Immature natural killer cell (primary cell): Measurements from ENCODE around the gene LACC1. TPM values are rescaled to one million over a fixed set of nuclear protein-coding genes. Genes with fewer than 3 reads are reported as not detected.
A peak's percentile ranks its signal among the peaks of the same experiment; 100 is the strongest.

Experiments used
- DNase-seq, 3 donors: peaks; one replicate each; pipeline ENCODE4 v3.0.0; 2022; ENCODE audit warnings: mixed read lengths in 1 of 3
- H3K27ac Mint-ChIP-seq, 6 donors: one replicate each; pipeline ENCODE4 v1.8.0; 2020; ENCODE audit warnings: mixed read lengths in 6 of 6, mild to moderate bottlenecking in 5 of 6, inconsistent platforms in 4 of 6, moderate library complexity in 3 of 6
- H3K27me3 Mint-ChIP-seq, 3 donors: one replicate each; pipeline ENCODE4 v1.8.0; 2020 to 2021; ENCODE audit warnings: low read depth in 3 of 3, mild to moderate bottlenecking in 3 of 3, mixed read lengths in 3 of 3, moderate library complexity in 3 of 3, inconsistent platforms in 1 of 3
- H3K36me3 Mint-ChIP-seq, 3 donors: one replicate each; pipeline ENCODE4 v1.8.0; 2020; ENCODE audit warnings: mixed read lengths in 3 of 3, inconsistent platforms in 2 of 3, mild to moderate bottlenecking in 2 of 3
- H3K4me1 Mint-ChIP-seq, 2 donors: one replicate each; pipeline ENCODE4 v1.8.0; 2020; ENCODE audit warnings: inconsistent platforms in 2 of 2, mild to moderate bottlenecking in 2 of 2, mixed read lengths in 2 of 2, moderate library complexity in 1 of 2
- H3K4me3 Mint-ChIP-seq, 5 donors: one replicate each; pipeline ENCODE4 v1.8.0; 2020; ENCODE audit warnings: mild to moderate bottlenecking in 5 of 5, mixed read lengths in 5 of 5, inconsistent platforms in 3 of 5, moderate library complexity in 3 of 5
- H3K9me3 Mint-ChIP-seq, 6 donors: one replicate each; pipeline ENCODE4 v1.8.0; 2020; ENCODE audit warnings: mild to moderate bottlenecking in 6 of 6, mixed read lengths in 6 of 6, inconsistent platforms in 4 of 6, moderate library complexity in 3 of 6
- polyA plus RNA-seq, 3 donors: library from polyadenylated mRNA; unstranded; fragments of 300-500 nt; fragmentation: Illumina TruSeq; gene quantifications; one replicate each; pipeline ENCODE4 v1.2.3, GENCODE V29; 2021

LACC1 gene
- polyA plus RNA-seq, 3 donors from 2014 or later, result 0.41 to 1.1 TPM; not detected in 1

DNA sequence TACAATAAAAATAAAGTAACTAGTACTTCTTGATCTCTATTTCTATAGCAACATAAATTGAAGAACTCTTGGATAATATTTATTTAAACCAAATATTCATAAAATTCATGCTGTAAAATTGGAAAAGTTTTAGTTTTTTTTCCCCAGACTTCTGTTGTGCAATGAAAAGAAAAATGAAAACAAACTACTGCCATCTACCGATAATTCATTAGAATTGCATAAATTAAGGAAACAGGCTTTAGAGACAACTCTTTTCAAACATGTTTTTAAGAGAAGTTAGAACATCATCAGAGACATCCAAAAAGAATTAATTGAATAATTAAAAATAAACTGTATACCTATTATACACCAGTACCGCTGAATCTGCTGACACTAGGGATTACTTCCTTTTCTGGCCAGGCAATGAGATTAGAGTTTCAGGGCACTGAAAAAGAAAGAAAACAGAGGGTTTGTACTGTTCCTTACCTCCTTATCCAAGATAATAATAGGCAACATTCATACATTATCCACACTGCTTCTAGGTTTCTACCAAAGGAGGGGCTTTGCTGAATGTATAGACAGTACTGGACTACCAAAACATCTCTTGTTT lies 5.1 kb upstream of the LACC1 start:
- peaks cover 8 to 15% of the 10 kb centered on the region in 2 donors for H3K4me1 Mint-ChIP-seq
- H3K27ac Mint-ChIP-seq, result no peak overlapping the region
- no peak overlapping the region for H3K4me3 Mint-ChIP-seq
- no peaks in the 10 kb centered on the region for H3K36me3 Mint-ChIP-seq
- H3K27me3 Mint-ChIP-seq, result peaks cover 0 to 10% (median 0%) of the 10 kb centered on the region in 3 donors
- no peaks in the 10 kb centered on the region for H3K9me3 Mint-ChIP-seq
- peak; percentile 22 to 31 (median 23) for DNase-seq

DNA sequence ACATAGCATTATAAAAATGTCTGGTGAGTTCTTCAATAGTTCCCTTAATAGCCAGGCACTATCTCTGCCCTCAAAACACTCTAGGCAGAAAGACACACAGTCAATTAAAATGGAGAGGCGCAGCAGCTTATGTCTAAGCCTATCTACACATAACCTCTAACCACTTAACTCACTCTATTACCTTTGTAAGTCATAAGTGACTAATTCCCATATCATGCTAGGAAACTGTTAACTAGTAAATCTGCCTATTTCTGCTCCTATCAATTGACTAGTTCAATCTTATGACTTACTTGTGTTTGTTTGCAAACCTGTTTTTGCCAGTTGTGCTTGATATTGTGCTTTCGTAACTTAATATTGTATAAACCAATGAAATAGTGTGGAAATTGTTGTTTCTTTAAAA lies 3.3 kb upstream of the LACC1 start:
- peaks cover 18 to 25% of the 10 kb centered on the region in 2 donors for H3K4me1 Mint-ChIP-seq
- peaks cover 0 to 13% (median 2%) of the 10 kb centered on the region in 3 donors for H3K27me3 Mint-ChIP-seq
- H3K27ac Mint-ChIP-seq, result no peak overlapping the region
- H3K9me3 Mint-ChIP-seq, result no peaks in the 10 kb centered on the region
- H3K4me3 Mint-ChIP-seq, result no peak overlapping the region
- H3K36me3 Mint-ChIP-seq, result no peaks in the 10 kb centered on the region
- DNase-seq, result no peak

DNA sequence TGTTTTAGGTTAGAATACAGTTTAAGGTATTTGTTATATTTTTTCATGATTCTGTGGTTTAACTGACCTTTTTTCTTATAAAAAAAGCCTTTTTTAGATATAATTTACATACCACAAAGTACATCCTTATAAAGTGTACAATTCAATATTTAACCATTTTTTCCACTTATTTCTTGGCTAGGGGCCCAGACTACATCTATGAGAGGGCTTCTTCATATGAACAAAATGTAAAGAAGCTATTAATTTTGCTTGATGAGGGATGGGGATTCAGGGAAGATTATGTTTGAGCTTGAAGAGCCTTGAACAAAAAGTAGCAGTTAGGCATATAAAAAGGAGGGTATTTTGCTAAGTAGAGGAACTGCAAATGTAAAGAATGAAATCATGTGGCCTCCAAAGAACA lies 2.4 kb upstream of the LACC1 start:
- H3K27me3 Mint-ChIP-seq, result peaks cover 0 to 13% (median 2%) of the 10 kb centered on the region in 3 donors
- H3K4me1 Mint-ChIP-seq, result peaks cover 18 to 25% of the 10 kb centered on the region in 2 donors
- DNase-seq, result no peak
- H3K9me3 Mint-ChIP-seq, result no peaks in the 10 kb centered on the region
- H3K27ac Mint-ChIP-seq, result peak overlapping the region in 5 of 6 donors; percentile 52 to 91 (median 80)
- H3K36me3 Mint-ChIP-seq, result no peaks in the 10 kb centered on the region
- peak overlapping the region in 3 of 5 donors; percentile 23 to 93 (median 61) for H3K4me3 Mint-ChIP-seq

DNA sequence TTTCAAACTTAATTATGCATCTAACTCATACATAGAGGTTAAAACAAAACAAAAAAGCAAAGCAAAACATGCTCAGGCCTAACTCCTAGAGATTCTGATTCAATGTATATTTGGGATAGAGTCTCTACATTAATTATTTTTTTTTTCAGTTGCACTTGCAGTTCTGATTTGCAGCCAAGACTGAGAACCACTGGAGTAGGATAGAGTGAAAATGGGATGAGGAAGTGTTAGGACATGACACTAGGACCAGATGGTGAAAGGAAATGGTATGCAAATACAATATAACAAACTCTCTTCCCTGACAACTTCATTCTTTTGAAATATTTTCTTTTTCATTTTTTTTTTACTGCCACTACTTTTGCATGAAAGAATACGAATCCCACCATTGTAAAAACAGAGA lies 1.9 kb upstream of the LACC1 start:
- Mint-ChIP-seq H3K27me3 (peaks cover 0 to 13% (median 2%) of the 10 kb centered on the region in 3 donors), H3K36me3 (no peaks in the 10 kb centered on the region), H3K27ac (peak overlapping the region in 5 of 6 donors; percentile 45 to 91 (median 80)), H3K4me3 (peak overlapping the region; percentile 23 to 93 (median 42)), H3K4me1 (peaks cover 18 to 25% of the 10 kb centered on the region in 2 donors), H3K9me3 (no peaks in the 10 kb centered on the region)
- no peak for DNase-seq

DNA sequence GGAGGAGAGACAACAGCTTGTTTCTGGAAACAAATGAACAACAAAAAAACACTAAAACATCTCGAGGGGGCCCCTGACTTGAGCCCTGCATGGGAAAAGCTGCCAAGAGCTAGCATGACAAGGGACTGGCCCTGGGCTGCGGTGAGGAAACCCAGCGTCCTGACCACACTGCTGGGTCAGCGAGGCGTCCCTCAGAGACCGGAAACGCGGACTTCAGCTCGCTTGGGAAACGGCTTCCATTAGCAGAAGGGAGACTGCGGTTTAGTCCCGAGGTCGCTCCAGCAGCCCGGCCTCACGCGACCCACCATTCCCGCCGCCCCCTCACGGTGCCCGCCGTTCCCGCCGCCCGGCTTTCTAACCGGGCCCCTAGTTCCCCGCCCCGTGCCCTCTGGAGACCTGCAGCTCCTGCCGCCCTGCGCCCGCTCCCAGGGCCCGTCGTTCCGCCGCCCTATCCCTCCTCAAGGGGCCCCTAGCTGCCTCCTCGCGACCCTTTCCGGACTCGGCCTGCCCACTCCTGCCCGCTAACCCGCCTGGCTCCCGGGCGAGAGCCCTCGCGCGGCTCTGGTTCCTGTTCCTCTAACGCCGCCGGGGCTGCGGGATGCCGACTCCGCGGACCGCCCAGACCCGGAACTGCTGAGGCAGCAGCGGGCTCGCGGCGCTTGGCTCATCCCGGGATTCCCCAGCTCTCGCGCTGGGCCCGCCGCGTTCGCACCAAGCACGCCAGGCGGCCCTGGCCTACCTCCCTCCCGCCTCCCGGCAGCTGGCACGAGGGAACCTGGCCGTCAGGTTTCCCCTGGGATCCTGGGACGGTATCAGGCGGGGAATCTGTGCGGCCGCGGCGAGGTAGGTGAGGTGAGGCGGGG lies 581 bp upstream of the LACC1 start, which contains the start of gene CCDC122:
TSS of gene CCDC122 (minus strand) at position 849 of the 863 bp plus-strand sequence. CDS start 10,364 bp downstream, outside the sequence.
- H3K36me3 Mint-ChIP-seq, result no peaks in the 10 kb centered on the region

DNA sequence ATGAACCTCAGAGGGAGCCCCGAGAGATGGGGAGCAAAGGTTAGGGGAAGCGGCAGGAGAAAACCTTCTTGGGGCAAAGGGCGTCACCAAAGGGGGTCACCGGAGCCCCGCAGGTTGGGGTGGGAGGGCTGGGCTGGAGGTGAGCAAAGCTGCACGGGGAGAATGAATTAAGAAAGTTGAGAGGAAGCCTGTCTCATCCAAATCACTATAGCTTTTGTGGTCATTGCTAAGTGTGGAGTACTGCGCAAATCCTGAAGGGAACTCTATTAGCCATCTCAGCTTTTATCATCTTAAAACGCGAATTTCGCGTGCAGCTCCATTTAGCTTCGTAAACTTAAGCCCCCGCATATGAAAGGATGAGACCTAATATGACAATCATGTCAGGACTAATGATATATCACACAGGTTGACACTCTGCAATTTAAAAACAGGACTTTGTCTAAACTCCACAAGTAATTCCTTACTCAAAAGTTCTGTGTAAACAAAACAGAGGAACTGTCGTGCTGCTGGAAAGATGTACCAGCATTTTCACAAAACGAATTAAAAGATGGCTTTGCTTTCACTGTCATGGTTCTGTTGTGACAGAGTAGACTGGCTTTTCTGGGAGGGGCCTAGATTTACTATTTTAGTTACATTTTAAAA lies 631 bp downstream of the LACC1 start:
- Mint-ChIP-seq H3K27ac (peak overlapping the region; percentile 57 to 91 (median 86)), H3K36me3 (no peaks in the 10 kb centered on the region), H3K4me3 (peak overlapping the region; percentile 85 to 93 (median 91)), H3K27me3 (peaks cover 0 to 13% (median 2%) of the 10 kb centered on the region in 3 donors), H3K4me1 (peaks cover 18 to 25% of the 10 kb centered on the region in 2 donors), H3K9me3 (no peaks in the 10 kb centered on the region)
- no peak for DNase-seq

More for the DNA sequence above, 581 bp upstream of the LACC1 start, which contains the start of gene CCDC122:
- DNase-seq, result peak; percentile 75 to 79 (median 78)
- Mint-ChIP-seq H3K27ac (peak within 1 kb of the TSS; percentile 72 to 91 (median 91)), H3K4me1 (peaks cover 18 to 25% of the 10 kb centered on the region in 2 donors), H3K9me3 (no peaks in the 10 kb centered on the region), H3K27me3 (peaks cover 0 to 13% (median 2%) of the 10 kb centered on the region in 3 donors), H3K4me3 (peak within 1 kb of the TSS; percentile 86 to 93 (median 91))

DNA sequence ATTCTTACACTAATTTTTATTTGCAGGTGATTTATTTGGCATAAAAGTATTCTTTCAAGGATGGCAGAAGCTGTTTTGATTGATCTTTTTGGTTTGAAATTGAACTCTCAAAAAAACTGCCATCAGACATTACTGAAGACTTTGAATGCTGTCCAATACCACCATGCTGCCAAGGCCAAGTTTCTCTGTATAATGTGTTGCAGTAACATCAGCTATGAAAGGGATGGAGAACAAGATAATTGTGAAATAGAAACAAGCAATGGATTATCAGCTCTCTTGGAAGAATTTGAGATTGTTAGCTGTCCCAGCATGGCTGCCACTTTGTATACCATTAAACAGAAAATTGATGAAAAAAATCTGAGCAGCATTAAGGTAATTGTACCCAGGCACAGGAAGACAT lies 1.2 kb downstream of the LACC1 start:
- Mint-ChIP-seq H3K9me3 (no peaks in the 10 kb centered on the region), H3K4me3 (peak overlapping the region in 3 of 5 donors; percentile 85 to 91 (median 90)), H3K27me3 (peaks cover 0 to 13% (median 2%) of the 10 kb centered on the region in 3 donors), H3K4me1 (peaks cover 18 to 25% of the 10 kb centered on the region in 2 donors), H3K36me3 (no peaks in the 10 kb centered on the region), H3K27ac (no peak overlapping the region)
- DNase-seq, result no peak

DNA sequence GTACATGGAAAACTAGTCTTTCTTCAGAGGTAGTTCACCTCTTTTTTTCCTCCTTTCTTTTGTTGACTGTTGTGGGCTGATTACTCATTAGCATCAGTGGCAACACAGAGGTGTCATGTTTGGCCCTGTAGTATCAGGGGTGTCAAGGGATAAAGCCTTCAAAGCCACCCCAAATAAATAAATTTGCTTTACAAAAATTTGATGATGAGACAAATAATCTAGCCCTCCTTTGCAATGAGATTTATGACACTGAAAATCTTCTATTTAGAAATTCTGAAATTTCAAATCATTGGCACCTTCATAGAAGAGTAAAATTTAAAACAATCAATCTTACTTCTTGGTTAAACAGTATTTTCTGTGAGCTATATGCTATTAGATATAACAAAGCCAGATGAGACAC lies 1.9 kb downstream of the LACC1 start:
- Mint-ChIP-seq H3K27ac (no peak overlapping the region), H3K9me3 (no peaks in the 10 kb centered on the region), H3K36me3 (peaks cover 0 to 3% (median 0%) of the 10 kb centered on the region in 3 donors), H3K27me3 (peaks cover 0 to 13% (median 2%) of the 10 kb centered on the region in 3 donors), H3K4me1 (peaks cover 18 to 25% of the 10 kb centered on the region in 2 donors), H3K4me3 (peak overlapping the region in 3 of 5 donors; percentile 2 to 15 (median 12))
- no peak for DNase-seq

DNA sequence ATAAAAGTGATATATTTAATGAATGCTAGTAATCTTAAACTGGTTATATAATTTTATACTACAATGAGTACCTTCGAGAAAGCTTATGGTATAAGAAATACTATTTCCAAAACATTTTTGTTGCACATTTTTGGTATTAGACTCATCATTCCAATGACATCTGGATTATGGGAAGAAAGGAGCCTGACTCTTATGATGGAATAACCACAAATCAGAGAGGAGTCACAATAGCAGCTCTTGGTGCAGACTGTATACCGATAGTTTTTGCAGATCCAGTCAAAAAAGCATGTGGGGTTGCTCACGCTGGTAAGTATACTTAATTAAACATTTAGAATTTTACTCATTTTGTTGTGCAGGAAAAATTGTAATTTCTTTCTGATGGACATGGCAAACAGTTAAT lies 3.9 kb downstream of the LACC1 start:
- no peaks in the 10 kb centered on the region for H3K9me3 Mint-ChIP-seq
- peaks cover 0 to 3% (median 0%) of the 10 kb centered on the region in 3 donors for H3K36me3 Mint-ChIP-seq
- H3K4me3 Mint-ChIP-seq, result no peak overlapping the region
- no peak overlapping the region for H3K27ac Mint-ChIP-seq
- peaks cover 12 to 13% of the 10 kb centered on the region in 2 donors for H3K4me1 Mint-ChIP-seq
- peaks cover 0 to 9% (median 2%) of the 10 kb centered on the region in 3 donors for H3K27me3 Mint-ChIP-seq
- DNase-seq, result no peak

DNA sequence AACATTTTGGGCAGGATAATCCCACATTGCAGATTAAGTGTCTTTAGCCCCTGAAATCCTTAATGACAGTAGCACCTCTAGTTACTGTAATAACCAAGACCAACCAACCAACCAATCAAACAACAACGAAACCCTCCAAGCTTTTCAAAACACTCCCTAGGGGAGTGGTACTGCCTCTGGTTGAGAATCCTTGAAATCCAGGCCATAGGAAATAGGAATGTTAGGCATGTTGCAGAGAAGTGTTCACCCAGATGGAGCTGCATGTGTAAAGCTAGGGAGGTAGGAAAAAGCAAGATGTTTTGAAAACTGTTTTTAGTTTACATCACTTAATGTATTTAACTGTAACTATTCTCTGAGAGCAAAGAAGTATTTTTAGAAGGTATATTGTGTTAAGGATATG lies 4.5 kb downstream of the LACC1 start:
- H3K27me3 Mint-ChIP-seq, result peaks cover 0 to 4% (median 2%) of the 10 kb centered on the region in 3 donors
- H3K4me3 Mint-ChIP-seq, result no peak overlapping the region
- peaks cover 0 to 3% (median 0%) of the 10 kb centered on the region in 3 donors for H3K36me3 Mint-ChIP-seq
- H3K4me1 Mint-ChIP-seq, result peaks cover 10% of the 10 kb centered on the region in 2 donors
- H3K27ac Mint-ChIP-seq, result no peak overlapping the region
- H3K9me3 Mint-ChIP-seq, result no peaks in the 10 kb centered on the region
- DNase-seq, result no peak

DNA sequence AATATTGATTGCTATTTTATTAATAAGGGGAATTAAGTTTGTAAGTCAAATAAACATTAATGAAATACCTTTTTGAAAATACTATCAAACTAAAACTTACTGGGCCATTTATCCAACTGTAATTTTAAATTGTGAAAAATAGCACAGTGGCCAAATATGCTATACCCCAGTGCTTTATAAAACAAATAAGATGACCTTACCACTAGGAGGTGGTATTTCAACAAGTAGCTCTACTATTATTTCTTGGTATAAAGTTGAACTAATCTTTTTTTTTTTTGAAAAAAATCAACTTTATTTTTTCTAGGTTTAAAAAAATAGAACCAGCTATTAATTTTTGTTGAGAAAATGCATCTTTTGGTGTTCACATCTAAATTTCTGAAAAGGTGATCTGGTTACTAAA lies 14.7 kb downstream of the LACC1 start:
- H3K36me3 Mint-ChIP-seq, result peaks cover 0 to 7% (median 0%) of the 10 kb centered on the region in 3 donors
- no peak for DNase-seq

DNA sequence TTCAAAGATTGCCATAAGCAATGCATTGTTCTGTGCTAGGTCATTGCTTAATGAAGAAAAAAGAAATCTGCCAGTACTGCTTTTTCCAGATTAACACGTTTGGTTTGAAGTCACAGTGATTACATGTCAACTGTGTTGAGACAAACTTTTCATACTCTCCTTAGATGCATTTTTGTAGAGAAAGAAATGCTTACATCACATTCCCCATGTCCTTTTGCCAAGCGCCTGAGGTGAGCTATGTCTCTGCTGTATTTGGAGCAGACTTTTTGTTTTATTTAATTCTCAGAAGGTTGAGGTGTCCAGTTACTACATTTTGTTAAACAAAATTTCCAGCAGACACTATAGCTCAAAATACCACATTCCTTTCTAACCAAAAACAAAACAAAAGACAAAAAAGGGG lies 16.2 kb downstream of the LACC1 start:
- H3K9me3 Mint-ChIP-seq, result no peaks in the 10 kb centered on the region
- DNase-seq, result no peak
- H3K4me3 Mint-ChIP-seq, result no peak overlapping the region
- H3K27me3 Mint-ChIP-seq, result peaks cover 0 to 2% (median 0%) of the 10 kb centered on the region in 3 donors
- H3K27ac Mint-ChIP-seq, result no peak overlapping the region
- no peaks in the 10 kb centered on the region for H3K4me1 Mint-ChIP-seq
- H3K36me3 Mint-ChIP-seq, result peaks cover 0 to 3% (median 0%) of the 10 kb centered on the region in 3 donors

More for the DNA sequence above, 14.7 kb downstream of the LACC1 start:
- no peak overlapping the region for H3K27ac Mint-ChIP-seq
- H3K4me1 Mint-ChIP-seq, result no peaks in the 10 kb centered on the region
- no peaks in the 10 kb centered on the region for H3K9me3 Mint-ChIP-seq
- no peak overlapping the region for H3K4me3 Mint-ChIP-seq
- H3K27me3 Mint-ChIP-seq, result peaks cover 0 to 2% (median 0%) of the 10 kb centered on the region in 3 donors

DNA sequence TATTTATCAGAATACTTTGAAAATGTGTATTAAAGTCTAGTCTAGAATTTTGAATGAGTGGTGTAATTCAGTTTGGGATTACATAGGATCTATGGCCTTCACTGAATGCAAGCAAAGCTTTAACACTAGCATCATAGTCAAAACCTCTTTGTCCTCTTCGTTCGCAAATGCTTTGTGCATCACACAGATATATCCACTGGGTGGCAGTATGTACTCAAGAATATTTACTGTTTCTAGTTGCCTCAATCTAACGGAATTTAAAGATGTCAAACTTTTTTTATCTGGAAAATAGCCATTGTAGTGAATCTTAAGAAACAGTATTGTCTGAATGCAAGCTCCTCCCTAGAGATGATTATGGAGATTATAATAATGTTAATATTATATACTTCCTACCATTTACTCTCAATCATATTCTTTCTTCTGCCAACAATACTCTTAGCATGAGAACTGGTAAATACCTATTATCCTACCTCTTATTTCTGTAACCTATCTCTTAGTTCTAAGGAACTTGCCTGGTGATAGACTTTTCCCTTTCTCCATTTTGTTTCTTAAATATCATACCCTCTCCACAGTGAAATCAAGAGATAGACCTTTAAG lies 25.8 kb downstream of the LACC1 start:
- DNase-seq, result peak; percentile 42 to 61 (median 57)
- Mint-ChIP-seq H3K27ac (no peak overlapping the region), H3K27me3 (peaks cover 0 to 13% (median 0%) of the 10 kb centered on the region in 3 donors), H3K4me3 (no peak overlapping the region), H3K4me1 (peaks cover 1 to 5% of the 10 kb centered on the region in 2 donors), H3K36me3 (no peaks in the 10 kb centered on the region), H3K9me3 (no peaks in the 10 kb centered on the region)
